ENCODE data around the gene CSF3. TPM values are rescaled to one million over a fixed set of nuclear protein-coding genes. Genes with fewer than 3 reads are reported as not detected.

The CSF3 gene
- total and polyA plus RNA-seq, 2 of the 13 experiments (the other 11 are each of a cell fraction or from before 2014, with no cell fraction given), result 0.09 TPM; not detected in 1

DNA sequence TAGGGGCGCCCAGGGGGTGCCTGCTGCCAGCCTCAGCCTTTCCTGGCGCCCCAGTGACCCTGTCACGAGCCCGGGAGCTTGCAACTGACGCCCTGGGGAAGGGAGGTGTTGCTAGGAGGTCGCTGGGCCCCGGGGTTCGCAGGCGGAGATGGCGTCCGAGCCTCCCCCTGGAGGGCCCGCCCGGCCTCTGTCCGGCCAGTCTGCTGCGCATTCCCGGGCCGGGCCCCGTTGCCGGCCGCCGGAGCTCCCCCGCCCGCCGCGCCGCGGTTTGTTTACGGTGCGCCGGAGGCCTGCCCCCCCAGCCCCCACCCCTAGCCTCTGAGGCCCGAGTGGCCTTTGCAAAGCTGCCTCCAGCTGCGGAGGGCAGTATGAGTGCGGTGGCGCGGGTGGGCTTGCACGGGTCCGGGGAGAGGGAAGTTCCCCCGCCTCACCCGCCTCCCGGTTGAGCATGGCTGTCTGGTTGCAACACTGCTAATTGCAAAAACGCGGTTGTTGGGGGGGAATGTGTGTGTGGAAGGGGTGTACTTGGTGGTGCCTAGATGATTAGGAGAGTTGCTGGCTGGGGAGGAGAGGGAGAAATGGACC is 48.0 kb downstream of the CSF3 start (continued):
- no peak for TF ChIP-seq ZNF350 (CRISPR knock-in tag; IDR thresholded peaks at IDR 0.05; ENCODE audit: borderline replicate concordance, low read depth)
- no peak for TF ChIP-seq ZNF546 (CRISPR knock-in tag; conservative IDR thresholded peaks at IDR 0.05)
- TF ChIP-seq TRIM24 (CRISPR knock-in tag; IDR thresholded peaks at IDR 0.05), result no peak
- TF ChIP-seq, protein P1, sequence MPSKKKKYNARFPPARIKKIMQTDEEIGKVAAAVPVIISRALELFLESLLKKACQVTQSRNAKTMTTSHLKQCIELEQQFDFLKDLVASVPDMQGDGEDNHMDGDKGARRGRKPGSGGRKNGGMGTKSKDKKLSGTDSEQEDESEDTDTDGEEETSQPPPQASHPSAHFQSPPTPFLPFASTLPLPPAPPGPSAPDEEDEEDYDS (CRISPR knock-in tag; IDR thresholded peaks at IDR 0.05), result no peak
- peak; percentile 48; the same call in 1 of the 2 replicates for TF ChIP-seq MTF2 (CRISPR knock-in tag; IDR thresholded peaks at IDR 0.05; ENCODE audit: borderline replicate concordance)
- no peak for TF ChIP-seq ZNF354B (CRISPR knock-in tag; IDR thresholded peaks at IDR 0.05)
- no peak for TF ChIP-seq ZNF792 (CRISPR knock-in tag; IDR thresholded peaks at IDR 0.05)
- TF ChIP-seq SNRNP70 (IDR thresholded peaks at IDR 0.05; ENCODE audit: low read depth, low read length), result no peak
- no peak for TF ChIP-seq MIER3 (CRISPR knock-in tag; IDR thresholded peaks at IDR 0.05; ENCODE audit: borderline replicate concordance)
- TF ChIP-seq, protein P2, sequence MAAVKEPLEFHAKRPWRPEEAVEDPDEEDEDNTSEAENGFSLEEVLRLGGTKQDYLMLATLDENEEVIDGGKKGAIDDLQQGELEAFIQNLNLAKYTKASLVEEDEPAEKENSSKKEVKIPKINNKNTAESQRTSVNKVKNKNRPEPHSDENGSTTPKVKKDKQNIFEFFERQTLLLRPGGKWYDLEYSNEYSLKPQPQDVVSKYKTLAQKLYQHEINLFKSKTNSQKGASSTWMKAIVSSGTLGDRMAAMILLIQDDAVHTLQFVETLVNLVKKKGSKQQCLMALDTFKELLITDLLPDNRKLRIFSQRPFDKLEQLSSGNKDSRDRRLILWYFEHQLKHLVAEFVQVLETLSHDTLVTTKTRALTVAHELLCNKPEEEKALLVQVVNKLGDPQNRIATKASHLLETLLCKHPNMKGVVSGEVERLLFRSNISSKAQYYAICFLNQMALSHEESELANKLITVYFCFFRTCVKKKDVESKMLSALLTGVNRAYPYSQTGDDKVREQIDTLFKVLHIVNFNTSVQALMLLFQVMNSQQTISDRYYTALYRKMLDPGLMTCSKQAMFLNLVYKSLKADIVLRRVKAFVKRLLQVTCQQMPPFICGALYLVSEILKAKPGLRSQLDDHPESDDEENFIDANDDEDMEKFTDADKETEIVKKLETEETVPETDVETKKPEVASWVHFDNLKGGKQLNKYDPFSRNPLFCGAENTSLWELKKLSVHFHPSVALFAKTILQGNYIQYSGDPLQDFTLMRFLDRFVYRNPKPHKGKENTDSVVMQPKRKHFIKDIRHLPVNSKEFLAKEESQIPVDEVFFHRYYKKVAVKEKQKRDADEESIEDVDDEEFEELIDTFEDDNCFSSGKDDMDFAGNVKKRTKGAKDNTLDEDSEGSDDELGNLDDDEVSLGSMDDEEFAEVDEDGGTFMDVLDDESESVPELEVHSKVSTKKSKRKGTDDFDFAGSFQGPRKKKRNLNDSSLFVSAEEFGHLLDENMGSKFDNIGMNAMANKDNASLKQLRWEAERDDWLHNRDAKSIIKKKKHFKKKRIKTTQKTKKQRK (IDR thresholded peaks at IDR 0.05; ENCODE audit: low read length), result no peak
- peak; percentile 67 for TF ChIP-seq ZBTB7B (CRISPR knock-in tag; IDR thresholded peaks at IDR 0.05)
- peak; percentile 62; the same call in 1 of the 2 replicates for TF ChIP-seq ZNF713 (CRISPR knock-in tag; IDR thresholded peaks at IDR 0.05)
- no peak for TF ChIP-seq KDM4B (CRISPR knock-in tag; IDR thresholded peaks at IDR 0.05)
- TF ChIP-seq, protein P3, sequence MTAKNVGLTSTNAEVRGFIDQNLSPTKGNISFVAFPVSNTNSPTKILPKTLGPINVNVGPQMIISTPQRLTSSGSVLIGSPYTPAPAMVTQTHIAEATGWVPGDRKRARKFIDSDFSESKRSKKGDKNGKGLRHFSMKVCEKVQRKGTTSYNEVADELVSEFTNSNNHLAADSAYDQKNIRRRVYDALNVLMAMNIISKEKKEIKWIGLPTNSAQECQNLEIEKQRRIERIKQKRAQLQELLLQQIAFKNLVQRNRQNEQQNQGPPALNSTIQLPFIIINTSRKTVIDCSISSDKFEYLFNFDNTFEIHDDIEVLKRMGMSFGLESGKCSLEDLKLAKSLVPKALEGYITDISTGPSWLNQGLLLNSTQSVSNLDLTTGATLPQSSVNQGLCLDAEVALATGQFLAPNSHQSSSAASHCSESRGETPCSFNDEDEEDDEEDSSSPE (CRISPR knock-in tag; IDR thresholded peaks at IDR 0.05), result no peak
- TF ChIP-seq ZIK1 (CRISPR knock-in tag; IDR thresholded peaks at IDR 0.05; ENCODE audit: borderline replicate concordance, low read depth), result no peak
- TF ChIP-seq ZBTB7A (CRISPR knock-in tag; IDR thresholded peaks at IDR 0.05), result peak; percentile 67; the same call in 1 of the 2 replicates
- TF ChIP-seq ZNF382 (CRISPR knock-in tag; IDR thresholded peaks at IDR 0.05; ENCODE audit: borderline replicate concordance), result no peak
- no peak for TF ChIP-seq ZNF20 (CRISPR knock-in tag; IDR thresholded peaks at IDR 0.05)
- TF ChIP-seq, protein P4, sequence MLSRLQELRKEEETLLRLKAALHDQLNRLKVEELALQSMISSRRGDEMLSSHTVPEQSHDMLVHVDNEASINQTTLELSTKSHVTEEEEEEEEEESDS (CRISPR knock-in tag; IDR thresholded peaks at IDR 0.05; ENCODE audit: borderline replicate concordance), result no peak
- no peak for TF ChIP-seq ZFP62 (CRISPR knock-in tag; IDR thresholded peaks at IDR 0.05)
- TF ChIP-seq, protein P5, sequence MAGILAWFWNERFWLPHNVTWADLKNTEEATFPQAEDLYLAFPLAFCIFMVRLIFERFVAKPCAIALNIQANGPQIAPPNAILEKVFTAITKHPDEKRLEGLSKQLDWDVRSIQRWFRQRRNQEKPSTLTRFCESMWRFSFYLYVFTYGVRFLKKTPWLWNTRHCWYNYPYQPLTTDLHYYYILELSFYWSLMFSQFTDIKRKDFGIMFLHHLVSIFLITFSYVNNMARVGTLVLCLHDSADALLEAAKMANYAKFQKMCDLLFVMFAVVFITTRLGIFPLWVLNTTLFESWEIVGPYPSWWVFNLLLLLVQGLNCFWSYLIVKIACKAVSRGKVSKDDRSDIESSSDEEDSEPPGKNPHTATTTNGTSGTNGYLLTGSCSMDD (CRISPR knock-in tag; IDR thresholded peaks at IDR 0.05), result no peak
- no peak for TF ChIP-seq RXRB (CRISPR knock-in tag; IDR thresholded peaks at IDR 0.05; ENCODE audit: borderline replicate concordance)
- TF ChIP-seq SRY (CRISPR knock-in tag; IDR thresholded peaks at IDR 0.05), result 0 out of 2 replicates have a peak, but pooled peaks have one; percentile 42

All from HepG2 (cell line).